GM15510 (cell line): Measurements from ENCODE around the gene DNHD1.

Experiments used
- POLR2A ChIP-seq: IDR thresholded peaks from 3 replicates; pipeline ENCODE4 v1.6.1; 2011; ENCODE audit warnings: borderline replicate concordance; ENCODE audit not compliant: insufficient read length; ENCODE audit errors: extremely low read depth

The DNHD1 gene

GRCh38 chr11:6473451-6474412 is 23.3 kb upstream of the DNHD1 start, which contains the start of gene TRIM3:
Gene TRIM3, minus strand, starts transcription at chr11:6473941. Its CDS starts 8,246 bp downstream, at chr11:6465695.
- TF ChIP-seq POLR2A, result peak; percentile 52

GRCh38 chr11:6474413-6474792 is 22.7 kb upstream of the DNHD1 start:
- no peak for TF ChIP-seq POLR2A

GRCh38 chr11:6474806-6475500 is 22.1 kb upstream of the DNHD1 start:
- no peak for TF ChIP-seq POLR2A

GRCh38 chr11:6475936-6476335 is 21.1 kb upstream of the DNHD1 start:
- no peak for TF ChIP-seq POLR2A

- no peak for TF ChIP-seq POLR2A
These were observed 20.5 kb upstream of the DNHD1 start for GRCh38 chr11:6476571-6476970.

- TF ChIP-seq POLR2A, result no peak
These were observed 16.7 kb upstream of the DNHD1 start for GRCh38 chr11:6480299-6480914.

GRCh38 chr11:6481012-6481923 is 15.8 kb upstream of the DNHD1 start, which contains the start of the genes ARFIP2 and TIMM10B:
Gene ARFIP2, minus strand, starts transcription at chr11:6481331. Its CDS starts 910 bp downstream, at chr11:6480421.
Gene TIMM10B, plus strand, starts transcription at chr11:6481501. Its CDS starts 16 bp downstream, at chr11:6481517.
- peak; percentile 94 for TF ChIP-seq POLR2A

- no peak for TF ChIP-seq POLR2A
These were observed 15.2 kb upstream of the DNHD1 start for GRCh38 chr11:6481924-6482275.

- no peak for TF ChIP-seq POLR2A
These were observed 14.6 kb upstream of the DNHD1 start for GRCh38 chr11:6482441-6482840.

GRCh38 chr11:6483015-6483414 is 14.1 kb upstream of the DNHD1 start:
- no peak for TF ChIP-seq POLR2A

- TF ChIP-seq POLR2A, result no peak
These were observed 11.4 kb upstream of the DNHD1 start for GRCh38 chr11:6485661-6486060.

GRCh38 chr11:6486256-6486655 is 10.8 kb upstream of the DNHD1 start:
- TF ChIP-seq POLR2A, result no peak

- TF ChIP-seq POLR2A, result no peak
These were observed 10.1 kb upstream of the DNHD1 start for GRCh38 chr11:6486938-6487337.

GRCh38 chr11:6488342-6488741 is 8.7 kb upstream of the DNHD1 start:
- TF ChIP-seq POLR2A, result no peak

- TF ChIP-seq POLR2A, result no peak
These were observed 8.3 kb upstream of the DNHD1 start for GRCh38 chr11:6488821-6489220.

GRCh38 chr11:6489306-6489705 is 7.8 kb upstream of the DNHD1 start:
- no peak for TF ChIP-seq POLR2A
